CD4-positive, alpha-beta memory T cell (primary cell): ENCODE data around the gene ITLN1. TPM values are rescaled to one million over a fixed set of nuclear protein-coding genes. Genes with fewer than 3 reads are reported as not detected.
"Not testable (repeated sequence)": the region's sequence is repeated elsewhere in the genome, so short reads cannot be mapped to it uniquely, and the experiment has no call there.

ENCODE experiments used
- CTCF ChIA-PET: fragments of 350-600 bp; sonication (Branson Sonifier 250); formaldehyde crosslinking; loops from one replicate; lab custom pipeline; 2021; ENCODE audit warnings: inconsistent platforms; ENCODE audit not compliant: partially characterized antibody; lab: Charles Lee
- POLR2A ChIA-PET: fragments of 350-600 bp; sonication (Branson Sonifier 250); formaldehyde crosslinking; loops from one replicate; lab custom pipeline; 2021; ENCODE audit not compliant: partially characterized antibody; lab: Charles Lee
- DNase-seq, 5 donors: peaks; one replicate each; pipeline versions ENCODE4 v3.0.0 to v3.0.0-alpha.2; 2020 to 2022; ENCODE audit warnings: mixed read lengths in 1 of 5
- H3K27ac ChIP-seq: one replicate; pipeline ENCODE4 v1.7.0; 2013; ENCODE audit warnings: low read depth, low read length
- H3K27me3 ChIP-seq: 2 replicates; pipeline ENCODE4 v1.7.0; 2013; ENCODE audit warnings: mild to moderate bottlenecking, low read length, moderate library complexity; ENCODE audit not compliant: insufficient read depth
- H3K36me3 ChIP-seq: 2 replicates; pipeline ENCODE4 v1.7.0; 2013; ENCODE audit warnings: mild to moderate bottlenecking, low read length, moderate library complexity; ENCODE audit not compliant: insufficient read depth
- H3K4me1 ChIP-seq: 2 replicates; pipeline ENCODE4 v1.7.0; 2013; ENCODE audit warnings: mild to moderate bottlenecking, low read length, moderate library complexity; ENCODE audit not compliant: insufficient read depth
- H3K4me3 ChIP-seq, 2 donors: one replicate each; pipeline ENCODE4 v1.7.0; 2013; ENCODE audit warnings: low read length in 2 of 2, mild to moderate bottlenecking in 1 of 2
- H3K9me3 ChIP-seq, 2 donors: one replicate each; pipeline ENCODE4 v1.7.0; 2013; ENCODE audit warnings: low read length in 2 of 2, control low read depth in 1 of 2; ENCODE audit not compliant: control insufficient read depth in 1 of 2
- H3K27ac Mint-ChIP-seq, 7 donors: one replicate each; pipeline ENCODE4 v1.8.0; 2020 to 2021; ENCODE audit warnings: mixed read lengths in 7 of 7, mild to moderate bottlenecking in 6 of 7, inconsistent platforms in 3 of 7, moderate library complexity in 3 of 7
- H3K27me3 Mint-ChIP-seq, 2 donors: one replicate each; pipeline ENCODE4 v1.8.0; 2020 to 2021; ENCODE audit warnings: mixed read lengths in 2 of 2
- H3K36me3 Mint-ChIP-seq, 2 donors: one replicate each; pipeline ENCODE4 v1.8.0; 2020 to 2021; ENCODE audit warnings: mixed read lengths in 2 of 2, inconsistent platforms in 1 of 2, mild to moderate bottlenecking in 1 of 2
- H3K4me1 Mint-ChIP-seq, 4 donors: one replicate each; pipeline ENCODE4 v1.8.0; 2020 to 2021; ENCODE audit warnings: mixed read lengths in 4 of 4, mild to moderate bottlenecking in 1 of 4
- H3K4me3 Mint-ChIP-seq, 8 donors: one replicate each; pipeline ENCODE4 v1.8.0; 2020 to 2021; ENCODE audit warnings: mixed read lengths in 8 of 8, mild to moderate bottlenecking in 7 of 8, moderate library complexity in 6 of 8, inconsistent platforms in 3 of 8
- H3K9me3 Mint-ChIP-seq, 8 donors: one replicate each; pipeline ENCODE4 v1.8.0; 2020 to 2021; ENCODE audit warnings: mixed read lengths in 8 of 8, mild to moderate bottlenecking in 5 of 8, inconsistent platforms in 3 of 8, moderate library complexity in 1 of 8
- intact Hi-C: fragments of 100-400 bp; cut with micrococcal nuclease; formaldehyde crosslinking; loops from one replicate; pipeline ENCODE4 v1.15.1; 2023
- polyA plus RNA-seq, 2 donors: library from polyadenylated mRNA; unstranded; fragments of 300-500 nt; fragmentation: Illumina TruSeq; gene quantifications; one replicate each; pipeline ENCODE4 v1.2.3, GENCODE V29; 2021
- total RNA-seq, 2 experiments: library from RNA; stranded (reverse); gene quantifications; one replicate each; pipeline ENCODE4 v1.2.3, GENCODE V29; 2021

ITLN1 gene
- total and polyA plus RNA-seq, 4 experiments from 2014 or later = not detected

GRCh38 chr1:160876311-160876710, 8.7 kb downstream of the ITLN1 start:
- Mint-ChIP-seq H3K27me3 (peaks cover 0 to 6% of the 10 kb centered on the region in 2 donors), H3K36me3 (no peaks in the 10 kb centered on the region), H3K27ac (no peak overlapping the region), H3K9me3 (no peaks in the 10 kb centered on the region), H3K4me1 (peaks cover 5 to 22% (median 6%) of the 10 kb centered on the region in 4 donors), H3K4me3 (peak overlapping the region in 1 of 8 donors; percentile 57)
- H3K9me3 ChIP-seq = no peaks in the 10 kb centered on the region
- peaks cover 7% of the 10 kb centered on the region for H3K4me1 ChIP-seq
- no peaks in the 10 kb centered on the region for H3K27me3 ChIP-seq
- no peak for DNase-seq
- POLR2A ChIA-PET = interaction anchor here (0.6 to 1.6 kb wide), 2 partner anchors 36 to 38 kb away, joined by 3 to 10 read pairs; no protein-coding TSS in a partner anchor
- no peak overlapping the region for H3K4me3 ChIP-seq
- CTCF ChIA-PET = interaction anchor here (0.7 to 12.0 kb wide), 12 partner anchors 14 to 194 kb away, joined by 3 to 184 read pairs (median 7); partner anchors contain the start of gene CD244
- H3K36me3 ChIP-seq = no peaks in the 10 kb centered on the region
- intact Hi-C loops = loop anchor here (2.0 to 5.0 kb wide), 2 partner anchors 76 to 100 kb away; partner anchors contain the start of gene ITLN2
- H3K27ac ChIP-seq = no peak overlapping the region

GRCh38 chr1:160875591-160875990, 9.4 kb downstream of the ITLN1 start:
- POLR2A ChIA-PET, H3K9me3 Mint-ChIP-seq: not testable (repeated sequence)
- intact Hi-C loops = loop anchor here (5.0 kb wide), 1 partner anchor 77 kb away; the partner anchor contains the start of gene ITLN2

GRCh38 chr1:160874935-160875334, 10.0 kb downstream of the ITLN1 start:
- Mint-ChIP-seq H3K36me3 (no peaks in the 10 kb centered on the region), H3K4me3 (no peak overlapping the region), H3K27me3 (peaks cover 0 to 6% of the 10 kb centered on the region in 2 donors), H3K4me1 (peaks cover 5 to 22% (median 6%) of the 10 kb centered on the region in 4 donors), H3K9me3 (no peaks in the 10 kb centered on the region), H3K27ac (peak overlapping the region in 1 of 7 donors; percentile 5)
- DNase-seq = no peak
- no peaks in the 10 kb centered on the region for H3K9me3 ChIP-seq
- POLR2A ChIA-PET = interaction anchor here (2.2 kb wide), 1 partner anchor 38 kb away, joined by 8 read pairs; no protein-coding TSS in a partner anchor
- CTCF ChIA-PET = interaction anchor here (0.9 to 3.7 kb wide), 3 partner anchors 17 to 99 kb away, joined by 3 to 25 read pairs (median 3); no protein-coding TSS in a partner anchor
- intact Hi-C loops = loop anchor here (5.0 kb wide), 1 partner anchor 77 kb away; the partner anchor contains the start of gene ITLN2
- no peak overlapping the region for H3K4me3 ChIP-seq
- no peaks in the 10 kb centered on the region for H3K36me3 ChIP-seq
- H3K27ac ChIP-seq = no peak overlapping the region
- H3K4me1 ChIP-seq = peaks cover 7% of the 10 kb centered on the region
- H3K27me3 ChIP-seq = no peaks in the 10 kb centered on the region

More at GRCh38 chr1:160875591-160875990, 9.4 kb downstream of the ITLN1 start:
- not testable (repeated sequence) for DNase-seq, H3K27me3 ChIP-seq, H3K4me1 ChIP-seq, H3K36me3 ChIP-seq, H3K4me3 Mint-ChIP-seq, H3K36me3 Mint-ChIP-seq, H3K27me3 Mint-ChIP-seq, H3K27ac ChIP-seq, H3K9me3 ChIP-seq, H3K27ac Mint-ChIP-seq, H3K4me3 ChIP-seq
- H3K4me1 Mint-ChIP-seq = peaks cover 5 to 22% (median 6%) of the 10 kb centered on the region in 4 donors
- CTCF ChIA-PET = interaction anchor here (3.7 kb wide), 1 partner anchor 39 kb away, joined by 25 read pairs; no protein-coding TSS in a partner anchor

GRCh38 chr1:160868141-160868540, 16.8 kb downstream of the ITLN1 start:
- Mint-ChIP-seq H3K4me3 (no peak overlapping the region), H3K27ac (no peak overlapping the region), H3K27me3 (no peaks in the 10 kb centered on the region), H3K4me1 (peaks cover 0 to 6% (median 5%) of the 10 kb centered on the region in 4 donors), H3K36me3 (no peaks in the 10 kb centered on the region), H3K9me3 (no peaks in the 10 kb centered on the region)
- H3K4me3 ChIP-seq = no peak overlapping the region
- ChIA-PET POLR2A (no interaction called here), CTCF (no interaction called here)
- no peaks in the 10 kb centered on the region for H3K9me3 ChIP-seq
- intact Hi-C loops = no loop called here
- no peaks in the 10 kb centered on the region for H3K27me3 ChIP-seq
- DNase-seq = no peak
- no peaks in the 10 kb centered on the region for H3K36me3 ChIP-seq
- H3K27ac ChIP-seq = no peak overlapping the region
- no peaks in the 10 kb centered on the region for H3K4me1 ChIP-seq

- H3K9me3 ChIP-seq, CTCF ChIA-PET, H3K27me3 Mint-ChIP-seq, intact Hi-C loops, H3K4me3 ChIP-seq, H3K4me3 Mint-ChIP-seq, H3K36me3 Mint-ChIP-seq, POLR2A ChIA-PET, H3K27me3 ChIP-seq, H3K27ac Mint-ChIP-seq, DNase-seq, H3K4me1 ChIP-seq, H3K36me3 ChIP-seq, H3K27ac ChIP-seq, H3K9me3 Mint-ChIP-seq: not testable (repeated sequence)
- H3K4me1 Mint-ChIP-seq = peaks cover 0 to 11% (median 10%) of the 10 kb centered on the region in 4 donors
Measured at GRCh38 chr1:160867651-160868050, 17.3 kb downstream of the ITLN1 start.

GRCh38 chr1:160866695-160867260, 18.2 kb downstream of the ITLN1 start:
- Mint-ChIP-seq H3K27ac (no peak overlapping the region), H3K4me1 (peaks cover 5 to 17% (median 12%) of the 10 kb centered on the region in 4 donors), H3K27me3 (no peaks in the 10 kb centered on the region), H3K36me3 (no peaks in the 10 kb centered on the region), H3K4me3 (no peak overlapping the region), H3K9me3 (no peaks in the 10 kb centered on the region)
- no peak overlapping the region for H3K27ac ChIP-seq
- no peaks in the 10 kb centered on the region for H3K9me3 ChIP-seq
- CTCF ChIA-PET = interaction anchor here (0.5 to 1.1 kb wide), 2 partner anchors 32 to 275 kb away, joined by 3 to 4 read pairs; no protein-coding TSS in a partner anchor
- peaks cover 12% of the 10 kb centered on the region for H3K4me1 ChIP-seq
- no peak overlapping the region for H3K4me3 ChIP-seq
- intact Hi-C loops = no loop called here
- H3K36me3 ChIP-seq = no peaks in the 10 kb centered on the region
- H3K27me3 ChIP-seq = no peaks in the 10 kb centered on the region
- no peak for DNase-seq
- POLR2A ChIA-PET = no interaction called here

GRCh38 chr1:160866001-160866694, 18.8 kb downstream of the ITLN1 start:
- H3K4me1 Mint-ChIP-seq = peaks cover 5 to 17% (median 12%) of the 10 kb centered on the region in 4 donors

More at GRCh38 chr1:160866001-160866694, 18.8 kb downstream of the ITLN1 start:
- intact Hi-C loops = no loop called here
- Mint-ChIP-seq H3K36me3 (no peaks in the 10 kb centered on the region), H3K27me3 (no peaks in the 10 kb centered on the region), H3K27ac (no peak overlapping the region), H3K4me3 (no peak overlapping the region), H3K9me3 (no peaks in the 10 kb centered on the region)
- Histone ChIP-seq H3K9me3 (no peaks in the 10 kb centered on the region), H3K27ac (no peak overlapping the region), H3K27me3 (no peaks in the 10 kb centered on the region), H3K36me3 (no peaks in the 10 kb centered on the region), H3K4me1 (peaks cover 12% of the 10 kb centered on the region), H3K4me3 (no peak overlapping the region)
- ChIA-PET POLR2A (no interaction called here), CTCF (interaction anchor here (0.5 to 1.4 kb wide), 3 partner anchors 30 to 276 kb away, joined by 3 to 4 read pairs (median 4); no protein-coding TSS in a partner anchor)
- DNase-seq = no peak
